Measurements from ENCODE around the gene FAM193A.
"Not testable (repeated sequence)": the region's sequence is repeated elsewhere in the genome, so short reads cannot be mapped to it uniquely, and the experiment has no call there.

FAM193A gene

DNA sequence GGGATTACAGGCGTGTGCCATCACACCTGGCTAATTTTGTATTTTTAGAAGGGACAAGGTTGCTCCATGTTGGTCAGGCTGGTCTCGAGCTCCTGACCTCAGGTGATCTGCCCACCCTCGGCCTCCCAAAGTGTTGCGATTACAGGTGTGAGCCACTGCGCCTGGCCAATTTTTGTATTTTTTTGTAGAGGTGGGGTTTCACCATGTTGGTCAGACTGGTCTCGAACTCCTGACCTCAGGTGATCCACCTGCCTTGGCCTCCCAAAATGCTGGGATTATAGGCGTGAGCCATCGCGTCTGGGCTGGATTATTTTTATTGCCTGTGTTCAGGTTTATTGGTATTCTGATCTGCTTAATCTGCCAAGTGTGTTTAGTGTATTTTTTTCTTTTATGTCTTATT lies 82.3 kb downstream of the FAM193A start:
- DNase-seq (ENCODE audit: low spot score): not testable (repeated sequence)

GRCh38 chr4:2619459-2619858 lies 83.0 kb downstream of the FAM193A start:
- no peak for DNase-seq (ENCODE audit: low spot score)

DNA sequence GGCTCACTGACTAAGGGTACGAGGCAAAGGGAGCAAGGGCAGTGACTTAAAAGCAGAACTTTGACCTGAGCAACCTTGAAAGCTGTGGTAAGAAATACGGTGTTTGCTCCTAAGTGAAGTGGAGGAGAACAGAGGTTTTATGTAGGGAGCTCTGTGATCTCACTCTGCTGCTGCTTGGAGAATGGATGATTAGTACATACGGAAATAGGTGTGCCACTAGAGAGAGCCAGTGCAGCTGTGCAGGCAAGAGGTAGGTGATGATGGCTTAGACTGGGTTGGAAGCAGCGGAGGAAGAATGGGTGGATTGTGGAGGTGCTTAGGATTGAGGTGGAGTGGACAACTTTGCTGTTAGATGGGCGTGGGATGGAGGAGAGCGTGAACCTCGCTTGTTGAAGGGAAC lies 85.0 kb downstream of the FAM193A start:
- DNase-seq (ENCODE audit: low spot score): no peak

DNA sequence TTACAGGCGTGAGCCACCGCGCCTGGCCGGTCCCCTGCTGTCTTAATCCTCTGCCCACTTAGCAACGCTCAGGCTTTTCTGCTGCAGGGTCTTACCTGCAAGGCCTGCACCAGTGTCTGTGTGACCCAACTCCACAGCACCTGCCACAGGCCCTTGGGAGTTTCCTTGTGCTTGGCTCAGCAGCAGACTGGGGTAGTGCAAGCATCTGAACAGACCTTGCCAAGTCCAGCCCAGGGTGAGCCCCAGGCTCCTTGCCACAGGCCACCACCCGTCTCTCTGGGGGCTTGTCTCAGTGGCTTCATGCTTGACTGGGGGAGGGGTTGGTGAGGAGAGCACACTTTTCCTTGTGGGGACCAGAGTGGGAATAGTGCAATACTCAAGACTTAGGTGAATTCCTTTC lies 87.0 kb downstream of the FAM193A start:
- no peak for DNase-seq (ENCODE audit: low spot score)

DNA sequence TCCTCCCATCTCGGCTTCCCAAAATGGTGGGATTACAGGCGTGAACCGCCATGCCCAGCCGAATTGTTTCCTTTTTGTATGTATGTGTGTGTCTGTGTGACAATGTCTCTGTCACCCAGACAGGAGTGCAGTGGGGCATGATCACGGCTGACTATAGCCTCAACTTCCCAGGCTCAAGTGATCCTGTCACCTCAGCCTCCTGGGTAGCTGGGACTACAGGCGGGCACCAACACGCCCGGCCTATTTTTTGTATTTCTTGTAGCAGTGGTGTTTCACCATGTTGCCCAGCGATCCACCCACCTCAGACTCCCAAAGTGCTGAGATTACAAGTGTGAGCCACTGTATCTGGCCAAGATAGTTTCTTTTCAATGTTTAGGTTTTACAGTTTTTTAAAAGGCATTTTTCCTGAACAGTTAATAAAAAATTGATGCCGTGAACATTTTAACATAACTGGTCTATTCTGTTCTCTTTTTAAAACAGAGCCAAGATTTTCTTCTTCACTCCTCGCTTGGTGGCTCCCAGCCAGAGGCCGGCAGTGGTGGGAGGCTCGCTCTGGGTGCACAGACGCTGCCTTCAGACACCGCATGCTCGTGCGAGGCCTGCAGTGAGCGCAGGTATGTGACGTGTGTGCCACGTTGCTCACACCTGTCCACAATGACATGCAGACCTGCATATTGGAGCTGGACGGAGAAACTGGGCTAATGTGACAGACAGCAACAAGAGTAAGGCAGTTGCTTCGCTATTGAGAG lies 88.5 kb downstream of the FAM193A start:
- DNase-seq (ENCODE audit: low spot score): no peak

DNA sequence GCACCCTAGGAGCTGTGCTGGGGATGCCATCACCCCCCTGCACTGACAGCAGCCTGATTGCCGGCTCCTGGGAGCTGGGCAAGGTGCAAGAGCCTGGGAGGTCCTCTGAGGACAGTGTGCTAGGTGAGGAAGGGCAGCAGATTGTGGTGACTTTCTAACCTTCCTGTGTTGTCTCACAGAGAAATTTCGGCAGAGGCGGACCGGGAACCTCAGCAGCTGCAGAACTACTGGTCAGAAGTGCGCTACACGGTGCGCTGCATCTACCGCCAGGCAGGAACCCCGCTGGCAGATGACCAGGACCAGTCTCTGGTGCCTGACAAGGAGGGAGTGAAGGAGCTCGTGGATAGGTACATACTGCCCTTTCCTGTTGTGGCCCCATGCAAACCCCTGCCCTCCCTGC lies 89.8 kb downstream of the FAM193A start:
- no peak for DNase-seq (ENCODE audit: low spot score)

DNA sequence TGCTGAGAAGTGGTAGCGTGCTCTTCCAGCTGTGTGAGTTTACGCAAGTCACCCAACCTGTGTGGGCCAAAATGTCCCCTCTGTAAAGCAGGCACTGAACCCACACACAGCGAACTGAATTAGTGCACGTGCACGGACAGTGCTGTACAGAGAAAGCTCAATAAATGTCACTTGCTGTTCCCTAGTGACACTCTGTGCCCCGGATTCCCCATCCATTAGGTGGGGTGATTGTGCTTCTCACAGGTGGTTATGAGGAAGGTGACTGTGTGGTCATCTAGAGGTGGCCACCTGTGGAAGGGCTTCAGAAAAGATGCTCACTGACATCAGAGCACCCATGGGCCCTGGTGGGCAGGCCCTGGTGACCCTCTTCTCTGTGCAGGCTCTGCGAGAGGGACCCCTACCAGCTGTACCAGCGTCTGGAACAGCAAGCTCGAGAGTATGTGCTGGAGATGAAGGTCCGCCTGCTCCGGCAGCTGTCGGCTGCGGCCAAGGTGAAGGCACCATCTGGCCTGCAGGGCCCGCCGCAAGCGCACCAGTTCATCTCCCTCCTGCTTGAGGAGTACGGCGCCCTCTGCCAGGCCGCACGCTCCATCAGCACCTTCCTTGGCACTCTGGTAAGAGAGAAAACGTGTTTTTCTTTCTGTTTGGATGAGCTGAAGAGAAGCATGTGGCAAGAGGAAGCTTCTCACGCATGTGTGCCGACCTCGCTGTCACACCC lies 94.3 kb downstream of the FAM193A start:
- DNase-seq (ENCODE audit: low spot score): no peak

DNA sequence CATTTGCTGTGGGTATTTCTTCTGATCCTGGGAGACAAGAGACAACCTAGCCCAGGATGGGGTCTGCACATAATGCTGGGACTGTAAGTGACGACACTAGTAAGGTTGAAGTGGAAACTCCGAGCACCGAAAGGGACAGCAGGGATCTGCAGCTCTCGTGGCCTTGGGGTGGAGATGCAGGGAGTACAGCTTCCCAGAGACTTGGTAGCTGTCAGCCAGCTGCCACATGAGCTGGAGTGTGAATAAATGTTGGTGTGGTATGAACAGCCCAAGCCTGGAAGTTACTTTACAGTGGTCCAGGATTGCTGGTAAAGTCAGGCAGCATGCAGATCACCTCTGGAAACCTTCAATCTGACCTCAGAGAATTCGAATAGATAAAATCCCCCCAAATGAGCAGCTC lies 97.6 kb downstream of the FAM193A start:
- DNase-seq (ENCODE audit: low spot score): no peak

GRCh38 chr4:2636331-2636730 lies 99.9 kb downstream of the FAM193A start:
- no peak for DNase-seq (ENCODE audit: low spot score)

- DNase-seq (ENCODE audit: low spot score): not testable (repeated sequence)
These were observed 100.5 kb downstream of the FAM193A start for GRCh38 chr4:2636994-2637393.

- no peak for DNase-seq (ENCODE audit: low spot score)
These were observed 101.6 kb downstream of the FAM193A start for GRCh38 chr4:2637956-2638552.

DNA sequence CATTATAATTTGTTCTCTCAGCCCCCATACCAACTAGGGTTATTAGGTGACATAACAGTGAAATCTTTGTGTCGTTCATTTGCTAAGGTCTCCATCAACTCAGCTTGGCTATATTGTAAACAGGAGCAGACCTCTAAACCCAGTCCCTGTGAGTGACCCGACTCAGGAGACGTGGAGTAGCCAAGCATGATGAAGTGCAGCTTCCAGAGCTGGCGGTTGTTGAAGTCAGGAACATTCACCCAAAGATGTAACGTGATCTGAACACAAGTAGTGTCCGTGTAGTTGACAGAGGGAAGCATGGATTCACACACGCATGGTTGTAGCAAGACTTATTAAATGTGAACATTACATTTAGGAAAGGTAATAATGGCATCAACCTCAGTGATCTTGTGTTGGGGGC lies 102.3 kb downstream of the FAM193A start:
- DNase-seq (ENCODE audit: low spot score): no peak

GRCh38 chr4:2642968-2643367 lies 106.5 kb downstream of the FAM193A start:
- DNase-seq (ENCODE audit: low spot score): no peak

GRCh38 chr4:2643555-2643954 lies 107.1 kb downstream of the FAM193A start:
- DNase-seq (ENCODE audit: low spot score): no peak

DNA sequence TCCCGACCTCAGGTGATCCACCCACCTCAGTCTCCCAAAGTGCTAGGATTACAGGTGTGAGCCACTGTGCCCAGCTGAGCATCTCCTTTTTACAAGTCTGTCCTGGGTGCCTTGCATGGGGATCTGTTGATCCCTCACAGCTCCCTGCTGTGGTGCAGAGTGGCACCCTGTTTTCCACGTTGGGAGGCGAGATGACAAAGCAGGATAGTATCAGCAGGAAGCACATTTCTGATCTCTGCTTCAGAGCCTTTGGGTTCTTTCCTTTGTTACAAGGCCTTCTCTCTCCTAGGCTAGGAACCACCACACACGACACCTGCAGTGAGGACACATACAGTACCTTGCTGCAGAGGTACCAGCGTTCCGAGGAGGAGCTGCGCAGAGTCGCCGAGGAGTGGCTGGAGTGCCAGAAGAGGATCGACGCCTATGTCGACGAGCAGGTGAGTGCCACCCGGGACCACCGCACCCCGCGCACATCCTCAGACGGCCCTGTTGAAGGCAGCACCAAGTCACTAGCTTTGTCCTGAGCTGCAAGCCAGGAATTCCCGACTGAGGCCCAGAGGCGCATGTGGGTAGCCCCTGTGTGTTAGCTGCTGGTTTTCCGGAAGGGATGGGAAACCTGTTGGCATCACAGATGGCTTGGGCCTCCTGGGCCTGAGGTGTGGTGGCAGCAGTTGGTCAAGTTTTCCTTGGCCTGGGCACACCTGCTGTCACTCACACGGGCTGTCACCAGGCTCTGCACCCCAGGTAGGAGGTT lies 110.1 kb downstream of the FAM193A start:
- no peak for DNase-seq (ENCODE audit: low spot score)

GRCh38 chr4:2647403-2648158 lies 111.1 kb downstream of the FAM193A start:
- no peak for DNase-seq (ENCODE audit: low spot score)

GRCh38 chr4:2648159-2648814 lies 111.8 kb downstream of the FAM193A start:
- DNase-seq (ENCODE audit: low spot score): no peak

GRCh38 chr4:2649604-2650114 lies 113.2 kb downstream of the FAM193A start:
- DNase-seq (ENCODE audit: low spot score): no peak

DNA sequence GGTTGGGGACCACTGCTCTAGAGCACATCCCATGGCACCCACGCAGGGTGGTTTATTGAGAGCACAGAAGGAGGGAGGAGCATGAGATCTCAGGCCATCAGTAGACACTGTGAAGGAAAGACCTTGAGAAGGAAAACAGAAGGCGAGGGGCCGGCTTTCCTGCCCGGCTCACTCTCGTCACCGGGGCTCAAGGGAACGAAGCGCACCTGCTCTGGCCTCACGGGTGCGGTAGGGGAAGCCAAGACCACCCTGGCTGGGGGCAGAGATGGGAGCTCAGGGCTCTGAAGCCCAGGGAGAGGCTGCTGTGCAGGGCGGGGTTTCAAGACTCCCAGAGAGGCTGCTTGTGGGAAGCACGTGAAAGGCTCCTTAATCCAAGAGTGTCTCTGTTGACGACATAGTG lies 113.8 kb downstream of the FAM193A start:
- no peak for DNase-seq (ENCODE audit: low spot score)

DNA sequence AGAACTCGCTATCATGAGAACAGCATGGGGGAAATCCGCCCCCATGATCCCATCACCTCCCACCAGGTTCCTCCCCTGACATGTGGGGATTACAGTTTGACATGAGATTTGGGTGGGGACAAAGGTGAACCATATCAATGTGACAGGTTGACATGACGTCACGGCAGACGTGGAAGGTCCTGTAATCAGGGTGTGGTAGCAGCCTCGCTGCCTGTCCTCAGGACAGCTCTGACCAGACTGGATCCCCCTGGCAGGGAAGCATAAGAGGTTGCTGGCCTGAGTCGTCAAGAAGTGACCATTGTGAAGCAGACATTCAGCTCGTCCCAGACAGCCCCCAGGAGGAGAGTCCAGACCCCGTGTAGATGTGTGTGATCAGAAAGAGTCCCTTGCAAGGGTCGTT lies 115.1 kb downstream of the FAM193A start:
- DNase-seq (ENCODE audit: low spot score): no peak

DNA sequence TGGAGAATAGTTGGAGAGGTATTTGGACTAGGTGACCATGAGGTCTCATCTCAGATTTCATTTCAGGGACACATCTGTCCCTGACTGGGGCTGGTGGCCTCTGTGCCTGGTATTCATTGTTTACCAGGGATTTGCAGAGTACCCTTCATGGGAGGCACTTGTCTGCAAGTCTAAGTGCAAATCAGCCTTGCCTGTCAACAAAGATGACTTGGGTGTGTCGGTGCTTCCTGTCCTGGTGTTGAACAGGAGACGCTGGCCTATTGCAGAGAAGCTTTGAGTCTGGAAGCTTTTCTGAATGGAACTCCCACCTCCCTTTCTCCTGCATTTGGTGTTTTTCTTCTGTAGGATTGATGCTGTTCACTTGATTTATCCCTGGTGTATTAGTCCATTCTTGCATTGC lies 115.6 kb downstream of the FAM193A start:
- DNase-seq (ENCODE audit: low spot score): no peak
